Stomach (tissue), 19 donors: ENCODE data around the gene RBMY1A1. TPM values are rescaled to one million over a fixed set of nuclear protein-coding genes. Genes with fewer than 3 reads are reported as not detected.
"Not testable (repeated sequence)": the region's sequence is repeated elsewhere in the genome, so short reads cannot be mapped to it uniquely, and the experiment has no call there.

ENCODE experiments used
- DNase-seq, 2 donors: peaks; one replicate each; pipeline versions ENCODE4 v3.0.0 to v3.0.0-alpha.2; 2013 to 2019
- H3K27ac ChIP-seq, 5 donors: fragments of 200-600 bp in 4 of 5; sonication (generic) in 4 of 5; one replicate each; pipeline ENCODE4 v1.5.1; 2013 to 2019; ENCODE audit warnings: mild to moderate bottlenecking in 1 of 5, moderate library complexity in 1 of 5
- H3K27me3 ChIP-seq, 3 donors: fragments of 200-600 bp; sonication (generic); one replicate each; pipeline ENCODE4 v1.5.1; 2017 to 2019; ENCODE audit warnings: mixed run types in 1 of 3
- H3K36me3 ChIP-seq, 4 donors: fragments of 200-600 bp; sonication (generic); 1 replicate in 3 of 4; 2 replicates in 1 of 4; pipeline ENCODE4 v1.5.1; 2016 to 2019
- H3K4me1 ChIP-seq, 4 donors: fragments of 200-600 bp; sonication (generic); one replicate each; pipeline ENCODE4 v1.5.1; 2016 to 2019
- H3K4me3 ChIP-seq, 4 donors: fragments of 200-600 bp; sonication (generic) in 3 of 4; one replicate each; pipeline ENCODE4 v1.5.1; 2016 to 2019; ENCODE audit warnings: mild to moderate bottlenecking in 1 of 4
- H3K9me3 ChIP-seq, 4 donors: fragments of 200-600 bp; sonication (generic); one replicate each; pipeline ENCODE4 v1.5.1; 2016 to 2019
- CTCF ChIP-seq, 7 experiments: fragments of 450-650 bp in 4 of 7; fragments of 200-600 bp in 3 of 7; sonication (generic) in 3 of 7; IDR thresholded peaks; one replicate each; pipeline ENCODE4 v1.5.1; 2016 to 2019; ENCODE audit warnings: antibody characterized with exemption in 7 of 7, control low read depth in 2 of 7, mild to moderate bottlenecking in 1 of 7
- EP300 ChIP-seq: sonication (generic); formaldehyde crosslinking; IDR thresholded peaks from one replicate; pipeline ENCODE4 v1.6.1; 2017; ENCODE audit warnings: antibody characterized with exemption
- POLR2A ChIP-seq, 4 donors: fragments of 450-650 bp; IDR thresholded peaks; one replicate each; pipeline ENCODE4 v1.6.1; 2016; ENCODE audit warnings: antibody characterized with exemption in 4 of 4, control low read depth in 2 of 4, mild to moderate bottlenecking in 1 of 4, moderate library complexity in 1 of 4
- POLR2AphosphoS5 ChIP-seq, 3 donors: sonication (generic); formaldehyde crosslinking; IDR thresholded peaks; one replicate each; pipeline ENCODE4 v1.6.1; 2016; ENCODE audit warnings: antibody characterized with exemption in 3 of 3
- WGBS, 5 donors: extraction: QIAGEN DNeasy Blood & Tissue Kit in 3 of 5; methylation state at CpG; one replicate each; pipeline versions ENCODE4 v1.1.5 to v1.1.7; 2013 to 2018; 5-methylcytosine and 5-hydroxymethylcytosine counted together
- intact Hi-C: fragments of 100-400 bp; cut with DNase I; formaldehyde crosslinking; loops from one replicate; pipeline ENCODE4 v1.15.1; 2023; ENCODE audit warnings: low total_unique reads
- long read RNA-seq, 10 donors: transcript quantifications; one replicate each; lab custom pipeline, GENCODE V29; 2026
- polyA plus RNA-seq, 3 donors: library from polyadenylated mRNA; stranded (reverse); fragments of 200-250 nt; gene quantifications; one replicate each; pipeline ENCODE4 v1.2.3, GENCODE V29; 2013
- total RNA-seq, 5 donors: library from RNA; depleted of rRNA; stranded (reverse); fragments of >200 nt; gene quantifications; one replicate each; pipeline versions ENCODE4 v1.1.0 to v1.2.3, GENCODE V29; 2014 to 2016
- donor health status: healthy with polysubstance abuse.
- donor health status: Bipolar disorder and iron deficiency.
- donor health status: healthy.

RBMY1A1 gene
- total RNA-seq (not detected), polyA plus RNA-seq (not detected)
- long read RNA-seq, donor 1: 0 reads
- long read RNA-seq, donor 2: 0 reads
- long read RNA-seq, donor 3: 0 reads
- long read RNA-seq, donor 4: 0 reads
- long read RNA-seq, donor 5: 0 reads
- long read RNA-seq, donor 6: 0 reads
- long read RNA-seq, donor 7: 0 reads
- long read RNA-seq, donor 8: 0 reads
- long read RNA-seq, donor 9: 0 reads
- long read RNA-seq, donor 10: 0 reads

- H3K4me1 ChIP-seq, H3K27ac ChIP-seq, H3K36me3 ChIP-seq, H3K4me3 ChIP-seq, H3K27me3 ChIP-seq, intact Hi-C loops, H3K9me3 ChIP-seq, DNase-seq: not testable (repeated sequence)
- WGBS, 5 donors: no CpG with 5 or more reads among the region's 28 CpGs
Measured at GRCh38 chrY:21534579-21534978, at the start of gene RBMY1A1. Gene RBMY1A1 (plus strand): TSS chrY:21534879. CDS start chrY:21536892, 2,013 bp downstream.

- H3K4me3 ChIP-seq, H3K9me3 ChIP-seq, H3K27ac ChIP-seq, H3K27me3 ChIP-seq, DNase-seq, H3K4me1 ChIP-seq, intact Hi-C loops, H3K36me3 ChIP-seq: not testable (repeated sequence)
- no CpG with 5 or more reads among the region's 28 CpGs for WGBS, 5 donors
Measured at GRCh38 chrY:21511038-21511437, 23.6 kb upstream of the RBMY1A1 start, which contains the start of gene RBMY1B. Gene RBMY1B (plus strand): TSS chrY:21511338. CDS start chrY:21513351, 2,013 bp downstream.

GRCh38 chrY:21559316-21559984, 24.8 kb downstream of the RBMY1A1 start:
- H3K36me3 ChIP-seq, DNase-seq, H3K27ac ChIP-seq, H3K27me3 ChIP-seq, H3K9me3 ChIP-seq, H3K4me3 ChIP-seq, H3K4me1 ChIP-seq, intact Hi-C loops: not testable (repeated sequence)
- no CpG with 5 or more reads among the region's 5 CpGs for WGBS, 5 donors

GRCh38 chrY:21585449-21585848, 50.8 kb downstream of the RBMY1A1 start:
- TF ChIP-seq CTCF (IDR thresholded peaks at IDR 0.05): no peak
- no peak for TF ChIP-seq POLR2A (IDR thresholded peaks at IDR 0.05)
- TF ChIP-seq POLR2AphosphoS5 (IDR thresholded peaks at IDR 0.05): no peak
- TF ChIP-seq EP300: no peak
- no peaks in the 10 kb centered on the region for H3K4me1 ChIP-seq
- DNase-seq: no peak
- H3K27me3 ChIP-seq: no peaks in the 10 kb centered on the region
- WGBS, 5 donors: 59 to 78% (median 72%) methylated on average over 6 of the region's 6 CpGs; no CpG with 5 or more reads in 2 of the 5 donors
- intact Hi-C loops: no loop called here
- H3K9me3 ChIP-seq: no peaks in the 10 kb centered on the region
- no peak overlapping the region for H3K4me3 ChIP-seq
- H3K27ac ChIP-seq: no peak overlapping the region
- H3K36me3 ChIP-seq: no peaks in the 10 kb centered on the region

- H3K27me3 ChIP-seq, H3K4me1 ChIP-seq, H3K27ac ChIP-seq, H3K9me3 ChIP-seq, H3K4me3 ChIP-seq, DNase-seq, H3K36me3 ChIP-seq, intact Hi-C loops: not testable (repeated sequence)
- 79 to 87% (median 84%) methylated on average over 6 of the region's 6 CpGs; no CpG with 5 or more reads in 2 of the 5 donors for WGBS, 5 donors
Measured at GRCh38 chrY:21586454-21586853, 51.8 kb downstream of the RBMY1A1 start.

- no peak for DNase-seq
- Histone ChIP-seq H3K36me3 (no peaks in the 10 kb centered on the region), H3K27ac (no peak overlapping the region), H3K27me3 (no peaks in the 10 kb centered on the region), H3K4me3 (no peak overlapping the region), H3K9me3 (no peaks in the 10 kb centered on the region), H3K4me1 (no peaks in the 10 kb centered on the region)
- intact Hi-C loops: no loop called here
- WGBS, 5 donors: 61 to 75% (median 70%) methylated on average over 6 of the region's 6 CpGs; no CpG with 5 or more reads in 2 of the 5 donors
- TF ChIP-seq POLR2AphosphoS5 (IDR thresholded peaks at IDR 0.05): no peak
- no peak for TF ChIP-seq CTCF (IDR thresholded peaks at IDR 0.05)
- no peak for TF ChIP-seq EP300
- no peak for TF ChIP-seq POLR2A (IDR thresholded peaks at IDR 0.05)
Measured at GRCh38 chrY:21592059-21592458, 57.4 kb downstream of the RBMY1A1 start.

GRCh38 chrY:21596287-21596686, 61.6 kb downstream of the RBMY1A1 start:
- H3K36me3 ChIP-seq, DNase-seq, H3K27me3 ChIP-seq, intact Hi-C loops, H3K4me1 ChIP-seq, H3K27ac ChIP-seq, H3K4me3 ChIP-seq, H3K9me3 ChIP-seq: not testable (repeated sequence)
- WGBS, 5 donors: 83 to 88% (median 85%) methylated on average over 9 to 16 of the region's 16 CpGs; no CpG with 5 or more reads in 2 of the 5 donors
